Esophagus squamous epithelium (tissue), 5 donors: ENCODE results near the gene SLC45A1. TPM values are rescaled to one million over a fixed set of nuclear protein-coding genes. Genes with fewer than 3 reads are reported as not detected.

Source experiments
- DNase-seq: peaks from one replicate; lab custom pipeline; 2025; lab: John Stamatoyannopoulos, UW
- H3K27ac ChIP-seq, 4 donors: fragments of 200-600 bp; sonication (generic); one replicate each; pipeline ENCODE4 v1.5.1; 2016 to 2019; ENCODE audit warnings: mild to moderate bottlenecking in 1 of 4
- H3K27me3 ChIP-seq, 4 donors: fragments of 200-600 bp; sonication (generic); 1 replicate in 3 of 4; 2 replicates in 1 of 4; pipeline versions ENCODE4 v1.5.1 to v1.6.0; 2017 to 2021; ENCODE audit warnings: antibody characterized with exemption in 1 of 4
- H3K36me3 ChIP-seq, 3 donors: fragments of 200-600 bp; sonication (generic); one replicate each; pipeline ENCODE4 v1.5.1; 2016 to 2019
- H3K4me1 ChIP-seq, 3 donors: fragments of 200-600 bp; sonication (generic); one replicate each; pipeline ENCODE4 v1.5.1; 2017 to 2019
- H3K4me3 ChIP-seq, 4 donors: fragments of 200-600 bp; sonication (generic); 1 replicate in 3 of 4; 2 replicates in 1 of 4; pipeline ENCODE4 v1.5.1; 2016 to 2019; ENCODE audit warnings: mild to moderate bottlenecking in 2 of 4, moderate library complexity in 1 of 4
- H3K9me3 ChIP-seq, 3 donors: fragments of 200-600 bp; sonication (generic); one replicate each; pipeline ENCODE4 v1.5.1; 2016 to 2019
- POLR2A ChIP-seq, 4 donors: fragments of 450-650 bp; IDR thresholded peaks; one replicate each; pipeline ENCODE4 v1.6.1; 2017; ENCODE audit warnings: antibody characterized with exemption in 4 of 4, mild to moderate bottlenecking in 4 of 4, moderate library complexity in 3 of 4
- WGBS, 2 donors: methylation state at CpG; one replicate each; pipeline ENCODE4 v1.1.5; 2018; 5-methylcytosine and 5-hydroxymethylcytosine counted together
- intact Hi-C: fragments of 100-400 bp; cut with DNase I; formaldehyde crosslinking; loops from one replicate; pipeline ENCODE4 v1.15.0; 2022
- total RNA-seq, 4 donors: library from RNA; depleted of rRNA; stranded (reverse); fragments of >200 nt; gene quantifications; one replicate each; pipeline ENCODE4 v1.1.0, GENCODE V29; 2016
- TF ChIP-seq, protein P1 (sequence below), 6 experiments: fragments of 450-650 bp in 4 of 6; fragments of 200-600 bp in 2 of 6; sonication (generic) in 2 of 6; IDR thresholded peaks; one replicate each; pipeline ENCODE4 v1.5.1; 2016 to 2019; ENCODE audit warnings: antibody characterized with exemption in 6 of 6, mild to moderate bottlenecking in 4 of 6, moderate library complexity in 4 of 6
- donor health status: DM: yes; HTN: yes; CAD: no.

SLC45A1 gene
- total RNA-seq, 4 donors from 2014 or later, result 0.13 to 3.4 (median 0.81) TPM

DNA sequence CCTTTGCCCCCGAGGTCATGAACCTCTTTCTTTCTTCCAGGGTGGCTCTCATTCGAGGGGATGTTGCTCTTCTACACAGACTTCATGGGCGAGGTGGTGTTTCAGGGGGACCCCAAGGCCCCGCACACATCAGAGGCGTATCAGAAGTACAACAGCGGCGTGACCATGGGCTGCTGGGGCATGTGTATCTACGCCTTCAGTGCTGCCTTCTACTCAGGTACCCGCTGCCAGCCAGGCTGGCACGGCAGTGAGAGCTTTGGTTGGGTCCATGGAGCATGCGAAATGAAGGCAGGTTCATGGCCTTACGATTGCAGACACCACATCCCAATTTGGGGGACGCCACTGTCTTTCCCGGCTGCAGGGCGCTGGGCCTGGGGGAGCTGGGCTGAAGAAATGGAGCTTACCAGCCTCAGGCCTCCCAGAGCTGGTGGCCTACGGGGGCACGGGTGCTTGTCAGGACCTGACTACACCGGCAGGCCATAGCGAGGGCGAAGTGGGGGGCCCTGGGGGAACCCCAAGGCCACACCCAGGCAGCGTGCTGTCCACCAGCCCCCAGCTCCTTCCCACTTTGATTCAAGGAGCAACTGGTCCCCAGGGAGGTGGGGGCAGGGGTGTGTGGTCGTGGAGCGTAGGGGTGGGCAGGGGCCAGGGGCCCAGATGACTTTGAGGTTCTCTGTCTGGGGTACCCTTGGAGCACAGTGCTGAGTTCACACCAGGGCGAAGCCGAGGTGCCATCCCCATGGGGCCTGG lies 20.0 kb downstream of the SLC45A1 start:
- intact Hi-C loops, result no loop called here
- Histone ChIP-seq H3K36me3 (no peaks in the 10 kb centered on the region), H3K4me3 (no peak overlapping the region), H3K27ac (no peak overlapping the region), H3K4me1 (peaks cover 0 to 4% (median 2%) of the 10 kb centered on the region in 3 donors), H3K9me3 (no peaks in the 10 kb centered on the region), H3K27me3 (no peaks in the 10 kb centered on the region)
- TF ChIP-seq POLR2A (IDR thresholded peaks at IDR 0.05), result no peak
- 96 to 97% methylated on average over 10 to 13 of the region's 25 CpGs for WGBS, 2 donors
- no peak for DNase-seq

DNA sequence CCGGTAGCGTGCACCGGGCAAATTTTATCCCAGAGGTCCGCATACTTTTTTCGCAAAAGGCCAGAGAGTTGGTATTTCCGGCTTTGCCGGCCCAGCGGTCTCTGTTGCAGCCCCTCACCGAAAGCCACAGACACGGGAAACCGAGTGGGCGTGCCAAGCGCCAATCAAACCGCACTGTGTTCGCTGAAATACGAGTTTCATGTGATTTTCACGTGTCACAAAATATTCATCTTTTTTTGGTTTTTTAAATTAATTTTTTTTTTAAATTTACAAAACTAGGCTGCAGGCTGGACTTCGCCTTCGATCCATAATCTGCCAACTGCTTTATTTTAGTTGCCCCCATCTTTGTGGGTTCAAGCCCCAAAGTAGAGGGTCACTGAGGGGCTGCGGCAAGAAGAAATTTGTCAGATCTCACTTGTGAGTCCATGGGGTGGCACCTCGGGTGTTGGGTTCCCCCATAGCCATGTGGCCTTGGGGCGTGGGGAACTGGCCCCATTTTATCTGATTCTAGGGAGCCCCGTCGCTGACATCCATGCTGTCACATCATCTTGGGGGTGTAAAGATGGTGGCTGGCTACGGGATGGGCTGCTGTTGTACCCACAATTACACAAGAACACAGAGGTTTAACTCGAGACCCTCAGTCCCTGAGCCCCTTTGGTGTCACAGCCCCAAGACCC lies 20.8 kb downstream of the SLC45A1 start:
- DNase-seq, result no peak
- H3K9me3 ChIP-seq, result no peaks in the 10 kb centered on the region
- no peak overlapping the region for H3K4me3 ChIP-seq
- no peaks in the 10 kb centered on the region for H3K27me3 ChIP-seq
- no peak overlapping the region for H3K27ac ChIP-seq
- intact Hi-C loops, result no loop called here
- no peaks in the 10 kb centered on the region for H3K36me3 ChIP-seq
- 94 to 95% methylated on average over 22 to 23 of the region's 26 CpGs for WGBS, 2 donors
- TF ChIP-seq POLR2A (IDR thresholded peaks at IDR 0.05), result no peak
- TF ChIP-seq, protein P1, sequence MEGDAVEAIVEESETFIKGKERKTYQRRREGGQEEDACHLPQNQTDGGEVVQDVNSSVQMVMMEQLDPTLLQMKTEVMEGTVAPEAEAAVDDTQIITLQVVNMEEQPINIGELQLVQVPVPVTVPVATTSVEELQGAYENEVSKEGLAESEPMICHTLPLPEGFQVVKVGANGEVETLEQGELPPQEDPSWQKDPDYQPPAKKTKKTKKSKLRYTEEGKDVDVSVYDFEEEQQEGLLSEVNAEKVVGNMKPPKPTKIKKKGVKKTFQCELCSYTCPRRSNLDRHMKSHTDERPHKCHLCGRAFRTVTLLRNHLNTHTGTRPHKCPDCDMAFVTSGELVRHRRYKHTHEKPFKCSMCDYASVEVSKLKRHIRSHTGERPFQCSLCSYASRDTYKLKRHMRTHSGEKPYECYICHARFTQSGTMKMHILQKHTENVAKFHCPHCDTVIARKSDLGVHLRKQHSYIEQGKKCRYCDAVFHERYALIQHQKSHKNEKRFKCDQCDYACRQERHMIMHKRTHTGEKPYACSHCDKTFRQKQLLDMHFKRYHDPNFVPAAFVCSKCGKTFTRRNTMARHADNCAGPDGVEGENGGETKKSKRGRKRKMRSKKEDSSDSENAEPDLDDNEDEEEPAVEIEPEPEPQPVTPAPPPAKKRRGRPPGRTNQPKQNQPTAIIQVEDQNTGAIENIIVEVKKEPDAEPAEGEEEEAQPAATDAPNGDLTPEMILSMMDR (IDR thresholded peaks at IDR 0.05), result no peak
- H3K4me1 ChIP-seq, result peaks cover 2 to 11% (median 6%) of the 10 kb centered on the region in 3 donors

DNA sequence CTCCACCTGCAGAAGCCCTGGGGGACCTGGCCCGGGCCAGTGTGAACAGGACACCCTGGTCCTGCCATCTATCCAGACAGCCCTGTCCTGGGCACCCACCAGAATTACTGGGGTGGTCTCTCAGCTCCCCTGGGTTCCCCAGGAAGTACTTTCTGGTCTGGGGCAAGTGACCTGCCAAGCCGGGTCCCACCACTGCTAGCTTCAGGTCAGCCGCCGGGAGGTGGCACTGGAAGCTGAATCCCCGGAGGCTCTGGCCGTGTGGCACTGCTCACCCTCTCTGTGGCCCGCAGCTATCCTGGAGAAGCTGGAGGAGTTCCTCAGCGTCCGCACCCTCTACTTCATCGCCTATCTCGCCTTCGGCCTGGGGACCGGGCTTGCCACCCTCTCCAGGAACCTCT lies 21.3 kb downstream of the SLC45A1 start:
- DNase-seq, result no peak
- Histone ChIP-seq H3K4me3 (no peak overlapping the region), H3K27me3 (no peaks in the 10 kb centered on the region), H3K36me3 (no peaks in the 10 kb centered on the region), H3K9me3 (no peaks in the 10 kb centered on the region), H3K27ac (no peak overlapping the region), H3K4me1 (peaks cover 4 to 17% (median 11%) of the 10 kb centered on the region in 3 donors)
- intact Hi-C loops, result no loop called here
- WGBS, 2 donors, result 89 to 90% methylated on average over 5 to 7 of the region's 13 CpGs
- TF ChIP-seq POLR2A (IDR thresholded peaks at IDR 0.05), result no peak
- TF ChIP-seq, protein P1 (IDR thresholded peaks at IDR 0.05), result no peak

DNA sequence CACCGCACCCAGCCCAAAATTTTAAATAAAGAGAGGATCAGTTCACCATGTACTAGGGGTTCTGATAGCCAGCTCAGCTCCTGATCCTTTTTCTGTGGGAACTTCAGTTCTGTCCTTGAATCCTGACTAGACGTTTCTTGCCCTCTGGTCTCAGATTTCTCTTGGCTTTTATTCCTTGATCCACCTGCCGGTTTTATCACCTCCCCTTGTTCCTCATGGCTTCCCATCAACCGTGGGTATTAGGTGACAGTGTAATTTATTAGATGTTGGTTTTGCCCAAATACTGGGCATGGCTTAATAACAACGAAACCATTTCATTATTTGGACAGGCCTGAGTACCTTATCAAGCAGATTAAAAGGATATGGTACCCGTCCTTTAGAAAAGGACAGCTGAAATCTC lies 22.5 kb downstream of the SLC45A1 start:
- DNase-seq, result no peak
- Histone ChIP-seq H3K4me3 (no peak overlapping the region), H3K4me1 (peaks cover 4 to 18% (median 11%) of the 10 kb centered on the region in 3 donors), H3K27ac (no peak overlapping the region), H3K9me3 (no peaks in the 10 kb centered on the region), H3K27me3 (no peaks in the 10 kb centered on the region), H3K36me3 (no peaks in the 10 kb centered on the region)
- TF ChIP-seq POLR2A (IDR thresholded peaks at IDR 0.05), result no peak
- TF ChIP-seq, protein P1 (IDR thresholded peaks at IDR 0.05), result no peak
- WGBS, 2 donors, result 67 to 76% methylated on average over 6 of the region's 6 CpGs
- intact Hi-C loops, result no loop called here

DNA sequence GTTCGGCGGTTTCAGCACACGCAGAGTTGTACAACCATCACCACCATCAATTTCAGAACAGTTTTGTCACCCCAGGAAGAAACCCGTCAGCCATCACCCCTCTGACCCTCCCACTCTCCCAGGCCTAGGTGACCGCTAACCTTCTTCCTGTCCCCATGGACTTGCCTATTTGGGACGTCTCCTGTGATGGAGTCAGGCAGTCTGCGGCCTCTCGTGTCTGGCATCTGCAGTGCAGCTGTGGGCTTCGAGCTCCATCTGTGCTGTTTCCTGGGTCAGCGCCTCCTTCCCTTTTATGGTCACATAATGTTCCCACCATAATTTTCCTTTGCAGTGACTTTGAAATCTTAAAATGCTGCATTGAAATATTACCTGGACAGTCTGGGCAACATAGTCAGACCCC lies 24.4 kb downstream of the SLC45A1 start:
- 82 to 89% methylated on average over 6 to 8 of the region's 10 CpGs for WGBS, 2 donors
- no peaks in the 10 kb centered on the region for H3K27me3 ChIP-seq
- DNase-seq, result no peak

More for the DNA sequence above, 24.4 kb downstream of the SLC45A1 start:
- peaks cover 4 to 18% (median 11%) of the 10 kb centered on the region in 3 donors for H3K4me1 ChIP-seq
- no peaks in the 10 kb centered on the region for H3K9me3 ChIP-seq
- peak overlapping the region in 3 of 4 donors; percentile 29 to 72 (median 41) for H3K27ac ChIP-seq
- intact Hi-C loops, result no loop called here
- TF ChIP-seq, protein P1 (IDR thresholded peaks at IDR 0.05), result peak in 2 of 6 experiments; percentile 3 to 11
- no peak for TF ChIP-seq POLR2A (IDR thresholded peaks at IDR 0.05)
- H3K4me3 ChIP-seq, result no peak overlapping the region
- no peaks in the 10 kb centered on the region for H3K36me3 ChIP-seq
